NCI-H2196 treated with DMSO at 0.1 percent for 48 hours (cell line): ENCODE measurements around the gene TTC34.
"Not testable (repeated sequence)": the region's sequence is repeated elsewhere in the genome, so short reads cannot be mapped to it uniquely, and the experiment has no call there.

Source experiments
- DNase-seq: peaks from one replicate; lab custom pipeline; 2025; ENCODE audit not compliant: unreplicated experiment; lab: John Stamatoyannopoulos, UW

Gene TTC34

GRCh38 chr1:2778220-2778592 lies 23.3 kb downstream of the TTC34 start:
- peak; percentile 7 for DNase-seq

GRCh38 chr1:2777424-2778219 lies 23.9 kb downstream of the TTC34 start:
- DNase-seq = no peak

- DNase-seq = not testable (repeated sequence)
Measured at GRCh38 chr1:2775333-2775732, 26.2 kb downstream of the TTC34 start.

GRCh38 chr1:2768052-2768451 lies 33.4 kb downstream of the TTC34 start:
- not testable (repeated sequence) for DNase-seq

- not testable (repeated sequence) for DNase-seq
Measured at GRCh38 chr1:2759433-2759832, 42.1 kb downstream of the TTC34 start.

- not testable (repeated sequence) for DNase-seq
Measured at GRCh38 chr1:2757519-2757918, 44.0 kb downstream of the TTC34 start.

- DNase-seq = not testable (repeated sequence)
Measured at GRCh38 chr1:2755426-2755825, 46.1 kb downstream of the TTC34 start.

- DNase-seq = not testable (repeated sequence)
Measured at GRCh38 chr1:2754597-2754996, 46.9 kb downstream of the TTC34 start.

GRCh38 chr1:2752503-2752902 lies 49.0 kb downstream of the TTC34 start:
- DNase-seq = not testable (repeated sequence)

GRCh38 chr1:2751866-2752265 lies 49.6 kb downstream of the TTC34 start:
- DNase-seq = not testable (repeated sequence)

GRCh38 chr1:2750766-2751730 lies 50.4 kb downstream of the TTC34 start:
- not testable (repeated sequence) for DNase-seq

- not testable (repeated sequence) for DNase-seq
Measured at GRCh38 chr1:2750041-2750680, 51.3 kb downstream of the TTC34 start.

GRCh38 chr1:2748626-2749025 lies 52.9 kb downstream of the TTC34 start:
- not testable (repeated sequence) for DNase-seq

GRCh38 chr1:2694796-2695195 lies 106.7 kb downstream of the TTC34 start:
- DNase-seq = not testable (repeated sequence)

- not testable (repeated sequence) for DNase-seq
Measured at GRCh38 chr1:2690180-2690579, 111.3 kb downstream of the TTC34 start.

- DNase-seq = not testable (repeated sequence)
Measured at GRCh38 chr1:2688336-2688665, 113.2 kb downstream of the TTC34 start.

- DNase-seq = not testable (repeated sequence)
Measured at GRCh38 chr1:2687638-2688335, 113.7 kb downstream of the TTC34 start.

GRCh38 chr1:2687174-2687591 lies 114.3 kb downstream of the TTC34 start:
- not testable (repeated sequence) for DNase-seq

- DNase-seq = not testable (repeated sequence)
Measured at GRCh38 chr1:2686091-2686863, 115.2 kb downstream of the TTC34 start.

- not testable (repeated sequence) for DNase-seq
Measured at GRCh38 chr1:2685671-2686070, 115.8 kb downstream of the TTC34 start.
